HG03460 (cell line): ENCODE results near the gene MCU.
"Not testable (repeated sequence)": the region's sequence is repeated elsewhere in the genome, so short reads cannot be mapped to it uniquely, and the experiment has no call there.

Experiments used
- ATAC-seq: cut with Tn5 transposase; IDR thresholded peaks from one replicate; pipeline ENCODE4 v1.9.1; 2021; ENCODE audit not compliant: unreplicated experiment

Gene MCU

GRCh38 chr10:72888151-72888638 is 196.3 kb downstream of the MCU start:
- no peak for ATAC-seq

DNA sequence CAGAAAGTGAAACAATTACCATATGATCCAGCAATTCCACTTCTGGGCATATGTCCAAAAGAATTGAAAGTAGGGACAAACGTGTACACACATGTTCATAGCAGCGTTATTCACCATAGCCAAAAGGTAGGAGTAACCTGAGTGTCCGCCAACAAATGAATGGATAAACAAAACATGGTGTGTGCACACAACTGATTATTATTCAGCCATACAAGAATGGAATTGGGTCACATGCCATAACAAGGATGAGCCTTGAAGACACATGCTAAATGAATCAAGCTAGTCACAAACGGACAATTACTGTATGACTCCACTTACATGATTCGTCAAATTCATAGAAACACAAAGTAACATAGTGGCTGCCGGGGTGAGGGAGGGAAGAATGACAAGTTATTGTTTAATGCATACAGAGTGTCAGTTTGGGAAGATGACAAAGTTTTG is 197.5 kb downstream of the MCU start:
- no peak for ATAC-seq

- no peak for ATAC-seq
These were observed 198.1 kb downstream of the MCU start for GRCh38 chr10:72890086-72890485.

DNA sequence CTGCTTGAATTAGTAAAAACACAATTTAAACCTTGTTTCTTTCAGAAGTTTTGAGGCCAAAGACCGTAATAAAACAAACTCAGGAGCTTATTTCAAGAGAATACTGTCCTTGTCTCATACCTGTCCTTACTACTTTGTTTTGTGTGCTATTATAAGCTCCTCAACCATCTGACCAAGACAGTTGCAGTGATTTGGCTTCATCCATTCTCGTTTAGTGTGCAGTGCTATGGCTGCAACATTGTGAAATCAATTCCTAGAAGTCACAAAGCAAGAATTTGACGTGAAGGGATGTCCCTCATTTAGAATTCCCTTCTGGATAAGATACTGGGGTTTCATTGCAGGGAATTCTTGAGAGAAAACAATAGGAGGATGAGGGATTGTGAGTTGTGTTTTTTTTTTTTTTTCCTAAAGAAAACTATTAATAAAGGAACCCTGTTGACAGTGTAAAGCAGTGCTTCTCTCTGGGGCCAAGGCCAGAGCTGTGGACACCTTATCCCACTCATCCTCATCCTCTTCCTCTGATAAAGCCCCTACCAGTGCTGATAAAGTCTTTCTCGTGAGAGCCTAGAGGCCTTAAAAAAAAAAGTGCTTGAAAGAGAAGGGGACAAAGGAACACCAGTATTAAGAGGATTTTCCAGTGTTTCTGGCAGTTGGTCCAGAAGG is 201.3 kb downstream of the MCU start, which contains the start of gene OIT3:
Gene OIT3 (plus strand): TSS at position 604 of the 663 bp plus-strand sequence. CDS start 60 bp downstream, outside the sequence.
- ATAC-seq = no peak

- ATAC-seq = no peak
These were observed 203.4 kb downstream of the MCU start for GRCh38 chr10:72895236-72895850.

GRCh38 chr10:72898616-72899015 is 206.7 kb downstream of the MCU start:
- ATAC-seq = no peak

DNA sequence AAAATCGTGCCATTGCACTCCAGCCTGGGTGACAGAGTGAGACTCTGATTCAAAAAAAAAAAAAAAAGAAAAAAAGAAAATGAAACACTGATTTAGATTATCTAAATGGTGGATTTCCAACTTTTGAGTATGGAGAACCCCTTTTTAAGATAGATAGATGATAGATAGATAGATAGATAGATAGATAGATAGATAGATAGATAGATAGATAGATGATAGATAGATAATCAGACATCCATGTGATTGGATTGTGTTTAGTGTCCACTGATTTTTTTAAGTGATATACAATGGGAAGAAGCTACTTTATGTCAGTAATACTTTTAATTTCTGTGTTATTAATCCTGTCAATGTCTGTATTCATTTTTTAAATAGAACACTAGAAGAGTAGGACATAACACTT is 207.6 kb downstream of the MCU start:
- ATAC-seq = no peak

DNA sequence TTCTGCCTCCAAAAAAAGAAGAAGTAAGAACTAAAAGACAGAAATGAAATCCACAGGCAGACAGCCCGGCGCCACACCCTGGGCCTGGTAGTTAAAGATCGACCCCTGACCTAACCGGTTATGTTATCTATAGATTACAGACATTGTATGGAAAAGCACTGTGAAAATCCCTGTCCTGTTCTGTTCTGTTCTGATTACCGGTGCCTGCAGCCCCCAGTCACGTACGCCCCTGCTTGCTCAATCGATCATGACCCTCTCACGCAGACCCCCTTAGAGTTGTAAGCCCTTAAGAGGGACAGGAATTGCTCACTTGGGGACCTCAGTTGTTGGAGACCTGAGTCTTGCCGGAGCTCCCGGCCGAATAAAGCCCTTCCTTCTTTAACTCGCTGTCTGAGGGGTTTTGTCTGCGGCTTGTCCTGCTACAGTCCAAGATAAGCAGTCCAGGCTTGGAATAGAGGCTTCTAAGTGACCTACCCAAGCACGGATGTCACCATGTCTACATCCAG is 212.1 kb downstream of the MCU start:
- not testable (repeated sequence) for ATAC-seq

DNA sequence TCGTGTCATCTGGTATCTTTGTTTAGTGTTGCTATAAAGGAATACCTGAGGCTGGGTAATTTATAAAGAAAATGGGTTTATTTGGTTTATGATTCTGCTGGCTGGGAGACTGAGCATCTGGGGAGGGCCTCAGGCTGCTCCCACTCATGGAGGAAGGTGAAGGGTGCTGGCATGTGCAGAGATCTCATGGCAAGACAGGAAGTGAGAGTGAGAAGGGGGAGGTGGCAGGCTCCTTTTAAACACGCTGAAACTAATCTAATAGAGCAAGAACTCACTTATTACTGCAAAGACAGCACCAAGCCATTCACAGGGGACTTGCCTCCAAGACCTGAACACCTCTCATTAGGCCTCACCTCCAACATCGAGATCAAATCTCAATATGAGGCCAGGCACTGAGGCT is 212.9 kb downstream of the MCU start:
- no peak for ATAC-seq

DNA sequence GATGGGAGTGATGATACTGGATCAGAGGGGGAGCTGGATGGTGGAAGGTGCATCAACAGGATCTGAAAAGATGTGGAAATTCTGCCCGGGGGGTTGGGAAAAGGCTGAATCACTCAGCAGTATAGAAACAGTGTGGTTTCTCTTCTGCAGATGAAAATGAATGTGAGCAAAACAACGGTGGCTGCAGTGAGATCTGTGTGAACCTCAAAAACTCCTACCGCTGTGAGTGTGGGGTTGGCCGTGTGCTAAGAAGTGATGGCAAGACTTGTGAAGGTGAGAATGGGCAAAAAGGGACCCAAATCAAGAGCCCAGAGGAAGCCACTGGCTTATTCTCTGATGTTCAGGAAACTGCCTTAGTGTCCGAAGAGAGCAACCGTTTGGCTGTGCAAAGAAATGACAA is 214.5 kb downstream of the MCU start:
- no peak for ATAC-seq

DNA sequence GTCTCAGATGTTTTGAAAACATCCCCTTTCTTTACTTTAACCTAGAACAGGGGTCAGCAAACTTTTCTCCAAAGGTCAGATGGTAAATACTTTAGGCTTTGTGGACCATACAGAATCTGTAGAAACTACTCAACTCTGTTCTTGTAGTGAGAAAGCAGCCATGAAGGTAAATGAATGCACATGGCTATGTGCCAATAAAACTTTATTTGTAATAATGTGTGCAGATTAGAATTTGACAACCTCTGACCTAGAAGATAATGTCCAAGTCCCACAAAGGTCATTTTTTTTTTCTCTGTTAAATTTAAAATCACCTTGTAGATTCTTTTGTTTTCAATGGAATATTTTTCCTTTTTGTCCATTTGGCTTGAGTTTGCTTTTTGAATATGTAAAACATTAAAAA is 218.8 kb downstream of the MCU start:
- no peak for ATAC-seq

DNA sequence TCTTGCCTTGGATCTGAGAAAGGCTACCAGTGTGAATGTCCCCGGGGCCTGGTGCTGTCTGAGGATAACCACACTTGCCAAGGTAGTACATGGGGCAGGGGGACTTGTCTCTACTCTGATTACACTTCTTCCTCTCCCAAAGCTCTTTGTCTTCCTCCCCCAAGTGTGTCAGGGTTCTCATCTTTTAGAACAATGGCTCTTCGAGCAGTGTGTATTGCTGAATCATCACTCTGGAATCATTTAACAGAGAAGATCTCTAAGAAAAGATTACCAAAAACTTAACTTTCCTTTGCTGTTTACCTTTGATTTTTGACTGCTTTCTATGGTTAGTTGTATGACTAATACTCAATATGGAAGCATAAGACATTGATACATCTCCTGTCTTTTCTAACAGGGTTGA is 219.8 kb downstream of the MCU start:
- ATAC-seq = no peak

DNA sequence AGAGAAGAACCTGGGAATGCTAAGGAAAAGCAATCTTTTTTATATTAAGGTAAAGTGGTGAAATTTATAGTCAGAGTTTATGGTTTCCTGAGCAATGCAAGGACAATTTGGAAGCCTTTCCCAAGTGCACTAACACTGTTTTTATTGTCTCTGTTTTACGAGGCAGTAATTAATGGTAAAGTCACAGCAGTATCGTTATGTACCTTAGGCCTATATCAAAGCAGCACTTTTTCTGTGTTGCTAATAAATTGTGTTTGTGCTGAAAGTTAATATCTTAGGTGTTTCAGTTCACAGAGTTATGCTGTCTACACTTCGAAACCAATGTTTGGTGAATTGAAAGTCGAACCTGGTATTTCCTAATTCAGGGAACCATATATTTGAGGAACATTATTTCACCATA is 220.8 kb downstream of the MCU start:
- no peak for ATAC-seq

DNA sequence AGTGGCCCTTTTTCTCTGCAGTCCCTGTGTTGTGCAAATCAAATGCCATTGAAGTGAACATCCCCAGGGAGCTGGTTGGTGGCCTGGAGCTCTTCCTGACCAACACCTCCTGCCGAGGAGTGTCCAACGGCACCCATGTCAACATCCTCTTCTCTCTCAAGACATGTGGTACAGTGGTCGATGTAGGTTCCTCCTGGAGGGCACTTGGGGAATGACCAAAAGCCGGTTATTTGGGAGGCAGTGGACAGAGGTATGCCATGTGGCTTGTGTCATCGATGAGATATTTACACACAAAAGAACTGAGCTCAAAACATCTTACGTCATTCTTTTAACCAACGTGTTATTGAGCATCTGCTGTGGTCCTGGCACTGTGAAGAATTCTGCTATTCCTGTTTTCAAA is 221.3 kb downstream of the MCU start:
- no peak for ATAC-seq

- not testable (repeated sequence) for ATAC-seq
These were observed 225.3 kb downstream of the MCU start for GRCh38 chr10:72917201-72917600.

GRCh38 chr10:72917803-72918332 is 225.9 kb downstream of the MCU start:
- not testable (repeated sequence) for ATAC-seq

DNA sequence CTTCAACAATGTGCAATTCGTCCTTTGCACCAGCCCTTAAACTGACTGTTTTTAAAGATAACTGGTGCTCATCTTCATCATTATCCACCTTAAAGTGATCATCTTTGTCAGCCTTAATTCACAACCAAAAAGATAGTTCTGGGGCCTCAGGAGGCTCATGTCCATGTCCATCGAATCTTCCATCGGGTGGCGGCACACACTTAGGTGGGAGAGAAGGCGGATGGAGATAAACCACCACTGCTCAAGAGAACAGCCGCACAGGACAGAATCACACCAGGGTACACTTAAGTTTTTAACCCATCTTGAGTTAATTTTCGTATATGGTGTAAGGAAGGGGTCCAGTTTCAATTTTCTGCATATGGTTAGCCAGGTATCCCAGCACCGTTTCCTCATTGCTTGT is 226.4 kb downstream of the MCU start:
- no peak for ATAC-seq

DNA sequence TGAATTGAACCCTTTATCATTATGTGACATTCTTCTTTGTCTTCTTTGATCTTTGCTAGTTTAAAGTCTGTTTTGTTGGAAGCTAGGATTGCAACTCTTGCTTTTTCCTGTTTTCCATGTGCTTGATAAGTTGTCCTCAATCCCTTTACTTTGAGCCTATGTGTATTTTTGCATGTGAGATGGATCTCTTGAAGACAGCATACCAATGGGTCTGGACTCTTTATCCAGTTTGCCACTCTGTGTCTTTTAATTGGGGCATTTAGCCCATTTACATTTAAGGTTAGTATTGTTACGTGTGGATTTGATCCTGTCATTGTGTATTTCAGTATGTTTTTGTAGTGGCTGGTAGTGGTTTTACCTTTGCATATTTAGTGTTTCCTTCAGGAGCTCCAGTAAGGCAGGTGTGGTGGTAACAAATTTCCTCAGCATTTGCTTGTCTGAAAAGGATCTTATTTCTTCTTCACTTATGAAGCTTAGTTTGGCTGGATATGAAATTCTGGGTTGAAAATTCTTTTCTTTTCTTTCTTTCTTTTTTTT is 229.3 kb downstream of the MCU start:
- ATAC-seq = not testable (repeated sequence)

DNA sequence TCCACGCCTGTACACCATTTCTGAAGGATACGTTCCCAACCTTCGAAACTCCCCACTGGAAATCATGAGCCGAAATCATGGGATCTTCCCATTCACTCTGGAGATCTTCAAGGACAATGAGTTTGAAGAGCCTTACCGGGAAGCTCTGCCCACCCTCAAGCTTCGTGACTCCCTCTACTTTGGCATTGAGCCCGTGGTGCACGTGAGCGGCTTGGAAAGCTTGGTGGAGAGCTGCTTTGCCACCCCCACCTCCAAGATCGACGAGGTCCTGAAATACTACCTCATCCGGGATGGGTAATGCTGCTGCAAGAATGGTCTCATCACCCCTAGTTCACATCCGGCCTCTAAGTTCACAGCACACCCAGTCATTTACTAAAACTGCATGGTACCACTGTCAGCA is 232.4 kb downstream of the MCU start:
- no peak for ATAC-seq

DNA sequence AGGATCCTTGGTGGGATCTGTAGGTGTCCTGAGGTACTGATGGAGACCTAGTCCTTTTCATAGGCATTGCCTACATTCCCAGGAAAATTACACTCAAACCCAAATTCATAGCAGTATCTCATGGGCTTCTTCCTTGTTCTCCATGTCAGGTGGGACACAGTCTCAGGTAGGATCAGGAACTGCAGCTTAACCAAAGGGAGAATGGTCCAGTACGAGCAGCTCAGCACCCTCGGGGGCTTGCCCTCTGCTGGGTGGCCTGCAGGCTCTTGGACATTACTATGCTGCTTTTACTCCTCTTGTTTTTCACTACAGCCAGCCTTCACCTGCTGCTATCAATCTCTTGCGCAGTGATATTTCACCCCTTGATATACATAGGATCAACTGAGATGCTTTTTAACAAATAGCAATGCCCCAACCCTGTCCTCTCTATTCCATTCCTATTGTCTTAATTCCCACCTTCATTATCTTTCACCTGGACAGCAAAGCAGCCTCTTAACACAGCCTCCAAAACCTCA is 234.1 kb downstream of the MCU start:
- ATAC-seq = no peak

GRCh38 chr10:72927485-72927884 is 235.5 kb downstream of the MCU start:
- ATAC-seq = no peak

DNA sequence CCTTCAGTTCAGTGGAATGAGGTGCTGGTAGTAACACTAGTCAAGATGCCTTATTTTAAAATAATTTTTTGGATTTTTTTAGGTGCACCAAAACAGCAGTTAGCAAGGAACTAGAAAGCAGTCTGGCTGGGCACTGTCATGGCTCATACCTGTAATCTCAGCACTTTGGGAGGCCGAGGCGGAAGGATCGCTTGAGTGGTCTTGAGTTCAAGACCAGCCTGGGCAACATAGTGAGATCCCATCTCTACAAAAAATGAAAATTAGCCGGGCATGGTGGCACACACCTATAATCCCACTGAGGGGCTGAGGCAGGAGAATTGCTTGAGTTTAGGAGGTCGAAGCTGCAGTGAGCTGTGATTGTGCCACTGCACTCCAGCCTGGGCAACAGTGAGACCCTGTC is 236.9 kb downstream of the MCU start:
- ATAC-seq = no peak
